ENCODE results near the gene HES5.

DNA sequence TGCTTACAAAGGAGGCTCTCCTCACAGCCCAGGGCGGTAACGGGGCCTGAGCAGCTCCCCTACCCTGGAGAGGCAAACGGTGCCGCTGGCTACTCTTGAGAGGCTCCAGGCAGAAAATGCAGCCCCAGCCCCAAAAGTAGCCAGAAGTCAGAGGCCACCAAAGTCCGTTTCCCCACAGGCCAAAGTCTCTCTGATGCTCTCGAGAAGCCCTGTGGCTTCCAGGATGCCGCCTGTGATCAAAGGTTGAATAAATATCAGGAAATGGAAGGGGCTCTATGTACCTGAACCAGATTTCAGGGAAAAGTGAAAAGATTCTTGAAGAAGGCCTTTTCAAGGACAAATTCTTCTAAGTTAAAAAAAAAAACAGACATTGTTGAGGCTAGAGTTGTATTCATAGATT is 7.8 kb downstream of the HES5 start:
- TF ChIP-seq, protein P1, sequence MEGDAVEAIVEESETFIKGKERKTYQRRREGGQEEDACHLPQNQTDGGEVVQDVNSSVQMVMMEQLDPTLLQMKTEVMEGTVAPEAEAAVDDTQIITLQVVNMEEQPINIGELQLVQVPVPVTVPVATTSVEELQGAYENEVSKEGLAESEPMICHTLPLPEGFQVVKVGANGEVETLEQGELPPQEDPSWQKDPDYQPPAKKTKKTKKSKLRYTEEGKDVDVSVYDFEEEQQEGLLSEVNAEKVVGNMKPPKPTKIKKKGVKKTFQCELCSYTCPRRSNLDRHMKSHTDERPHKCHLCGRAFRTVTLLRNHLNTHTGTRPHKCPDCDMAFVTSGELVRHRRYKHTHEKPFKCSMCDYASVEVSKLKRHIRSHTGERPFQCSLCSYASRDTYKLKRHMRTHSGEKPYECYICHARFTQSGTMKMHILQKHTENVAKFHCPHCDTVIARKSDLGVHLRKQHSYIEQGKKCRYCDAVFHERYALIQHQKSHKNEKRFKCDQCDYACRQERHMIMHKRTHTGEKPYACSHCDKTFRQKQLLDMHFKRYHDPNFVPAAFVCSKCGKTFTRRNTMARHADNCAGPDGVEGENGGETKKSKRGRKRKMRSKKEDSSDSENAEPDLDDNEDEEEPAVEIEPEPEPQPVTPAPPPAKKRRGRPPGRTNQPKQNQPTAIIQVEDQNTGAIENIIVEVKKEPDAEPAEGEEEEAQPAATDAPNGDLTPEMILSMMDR (IDR thresholded peaks at IDR 0.05; ENCODE audit: low read depth, low read length, poor library complexity, severe bottlenecking) = no peak
- no peak for TF ChIP-seq EZH2phosphoT487 (IDR thresholded peaks at IDR 0.05; ENCODE audit: borderline replicate concordance, low read length)
